OCI-LY7 (cell line): Measurements from ENCODE around the gene APOH. TPM values are rescaled to one million over a fixed set of nuclear protein-coding genes. Genes with fewer than 3 reads are reported as not detected.

Experiments
- BruUV-seq: library from RNA; stranded (reverse); fragments of 400-500 nt; replicated peaks from 2 replicates; lab custom pipeline; 2021; lab: Mats Ljungman, UMichigan
- CTCF ChIA-PET: fragments of 300-600 bp; sonication (Branson Sonifier 250); formaldehyde crosslinking; loops from one replicate; lab custom pipeline; 2022; ENCODE audit warnings: antibody characterized with exemption; ENCODE audit not compliant: unreplicated experiment; lab: Charles Lee
- POLR2A ChIA-PET: fragments of 300-600 bp; sonication (Branson Sonifier 250); formaldehyde crosslinking; loops from one replicate; lab custom pipeline; 2022; ENCODE audit warnings: antibody characterized with exemption; lab: Charles Lee
- DNase-seq: peaks from one replicate; pipeline ENCODE4 v3.0.0-alpha.2; 2015; ENCODE audit warnings: low spot score
- H2AFZ ChIP-seq: fragments of 200-600 bp; sonication (generic), shearing (Covaris generic); 2 replicates; pipeline ENCODE4 v1.6.1; 2014; ENCODE audit warnings: mild to moderate bottlenecking, antibody characterized with exemption, low read length, moderate library complexity
- H3K27ac ChIP-seq: fragments of 200-600 bp; sonication (generic); 2 replicates; pipeline ENCODE4 v1.5.1; 2014; ENCODE audit warnings: mixed run types, low read depth, mild to moderate bottlenecking, moderate library complexity, low read length, inconsistent platforms; ENCODE audit not compliant: poor library complexity, severe bottlenecking
- H3K36me3 ChIP-seq: fragments of 200-600 bp; sonication (generic); 2 replicates; pipeline ENCODE4 v1.6.1; 2014; ENCODE audit warnings: mild to moderate bottlenecking, antibody characterized with exemption, low read length, moderate library complexity, mixed read lengths; ENCODE audit not compliant: insufficient read depth
- H3K4me1 ChIP-seq: fragments of 200-600 bp; sonication (generic); 2 replicates; pipeline ENCODE4 v1.5.1; 2014; ENCODE audit warnings: mild to moderate bottlenecking, low read length; ENCODE audit not compliant: insufficient read depth, poor library complexity, severe bottlenecking
- H3K4me2 ChIP-seq: fragments of 200-600 bp; sonication (generic); 2 replicates; pipeline ENCODE4 v1.6.1; 2014; ENCODE audit warnings: mild to moderate bottlenecking, low read length
- H3K4me3 ChIP-seq: fragments of 200-600 bp; sonication (generic); 2 replicates; pipeline ENCODE4 v1.5.1; 2014; ENCODE audit warnings: mild to moderate bottlenecking, low read depth, low read length; ENCODE audit not compliant: poor library complexity, severe bottlenecking
- H3K79me2 ChIP-seq: fragments of 200-600 bp; sonication (generic); 2 replicates; pipeline ENCODE4 v1.6.1; 2016; ENCODE audit warnings: low read depth, mild to moderate bottlenecking, low read length, moderate library complexity, mixed read lengths; ENCODE audit not compliant: insufficient read depth
- H3K9me2 ChIP-seq: fragments of 200-600 bp; sonication (generic); 2 replicates; pipeline ENCODE4 v1.6.1; 2016; ENCODE audit warnings: mild to moderate bottlenecking, low read length, mixed read lengths; ENCODE audit not compliant: insufficient read depth
- H3K9me3 ChIP-seq: fragments of 200-600 bp; sonication (generic); 2 replicates; pipeline ENCODE4 v1.6.1; 2014; ENCODE audit warnings: mild to moderate bottlenecking, mixed run types, low read length, mixed read lengths
- H4K20me1 ChIP-seq: fragments of 200-600 bp; sonication (generic); 2 replicates; pipeline ENCODE4 v1.6.1; 2014; ENCODE audit warnings: mild to moderate bottlenecking, antibody characterized with exemption, low read length, moderate library complexity, mixed read lengths; ENCODE audit not compliant: insufficient read depth
- EZH2phosphoT487 ChIP-seq: fragments of 200-600 bp; sonication (generic); IDR thresholded peaks from 2 replicates; pipeline ENCODE4 v1.6.1; 2018; ENCODE audit warnings: low read depth, borderline replicate concordance, mild to moderate bottlenecking, mixed run types, antibody characterized with exemption, low read length, moderate library complexity, mixed read lengths
- intact Hi-C: fragments of 100-400 bp; cut with micrococcal nuclease; formaldehyde crosslinking; loops from one replicate; pipeline ENCODE4 v1.10.0; 2022; ENCODE audit not compliant: unreplicated experiment
- total RNA-seq, 2 experiments: library from RNA; depleted of rRNA in 1 of 2; stranded (reverse); fragments of >200 nt in 1 of 2; shearing (Covaris generic) in 1 of 2; gene quantifications; 2 replicates each; pipeline ENCODE4 v1.2.3, GENCODE V29; 2014 to 2022
- TF ChIP-seq, protein P1 (sequence below): fragments of 200-600 bp; sonication (generic); conservative IDR thresholded peaks from 2 replicates; pipeline ENCODE4 v1.5.1; 2014; ENCODE audit warnings: mild to moderate bottlenecking, antibody characterized with exemption, low read length, moderate library complexity, mixed read lengths

APOH gene
- total RNA-seq, 2 experiments from 2014 or later: not detected

DNA sequence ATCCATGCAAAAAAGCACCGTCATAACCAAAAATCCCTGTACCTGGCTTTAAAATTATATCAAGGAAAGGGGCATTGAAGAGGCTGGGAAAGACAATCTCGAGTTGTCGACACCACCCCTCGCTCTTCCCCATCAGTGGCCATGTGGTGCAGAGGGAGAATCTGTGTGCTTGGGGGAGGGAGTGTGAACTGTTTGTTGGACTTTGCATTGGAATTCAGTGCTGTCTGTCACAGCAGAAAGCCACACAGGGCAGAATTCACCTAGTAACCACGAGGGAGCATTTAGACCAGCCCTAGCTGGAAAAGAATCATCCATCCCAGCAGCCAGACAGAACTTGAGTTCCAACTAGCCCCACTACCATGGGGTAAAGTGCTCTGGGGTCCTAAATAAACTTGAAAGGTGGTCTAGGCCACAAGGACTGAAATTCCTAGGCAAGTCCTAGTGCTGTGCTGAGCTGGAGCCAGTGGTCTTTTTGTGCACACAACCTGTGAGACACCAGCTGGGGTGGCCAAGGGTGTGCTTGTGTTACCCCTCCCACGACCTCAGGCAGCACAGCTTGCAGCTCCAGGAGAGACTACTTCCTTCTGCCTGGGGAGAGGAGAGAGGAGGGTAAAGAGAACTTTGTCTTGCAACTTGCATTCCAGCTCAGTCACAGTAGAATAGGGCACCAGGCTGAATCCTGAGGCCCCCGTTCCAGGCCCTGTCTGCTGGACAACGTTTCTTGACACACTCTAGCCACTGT, 25.8 kb downstream of the APOH start:
- no peaks in the 10 kb centered on the region; the same call in 1 of the 2 replicates for H3K9me2 ChIP-seq
- no peak overlapping the region for H3K27ac ChIP-seq
- TF ChIP-seq, protein P1, sequence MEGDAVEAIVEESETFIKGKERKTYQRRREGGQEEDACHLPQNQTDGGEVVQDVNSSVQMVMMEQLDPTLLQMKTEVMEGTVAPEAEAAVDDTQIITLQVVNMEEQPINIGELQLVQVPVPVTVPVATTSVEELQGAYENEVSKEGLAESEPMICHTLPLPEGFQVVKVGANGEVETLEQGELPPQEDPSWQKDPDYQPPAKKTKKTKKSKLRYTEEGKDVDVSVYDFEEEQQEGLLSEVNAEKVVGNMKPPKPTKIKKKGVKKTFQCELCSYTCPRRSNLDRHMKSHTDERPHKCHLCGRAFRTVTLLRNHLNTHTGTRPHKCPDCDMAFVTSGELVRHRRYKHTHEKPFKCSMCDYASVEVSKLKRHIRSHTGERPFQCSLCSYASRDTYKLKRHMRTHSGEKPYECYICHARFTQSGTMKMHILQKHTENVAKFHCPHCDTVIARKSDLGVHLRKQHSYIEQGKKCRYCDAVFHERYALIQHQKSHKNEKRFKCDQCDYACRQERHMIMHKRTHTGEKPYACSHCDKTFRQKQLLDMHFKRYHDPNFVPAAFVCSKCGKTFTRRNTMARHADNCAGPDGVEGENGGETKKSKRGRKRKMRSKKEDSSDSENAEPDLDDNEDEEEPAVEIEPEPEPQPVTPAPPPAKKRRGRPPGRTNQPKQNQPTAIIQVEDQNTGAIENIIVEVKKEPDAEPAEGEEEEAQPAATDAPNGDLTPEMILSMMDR: no peak
- no peak for TF ChIP-seq EZH2phosphoT487
- no peaks in the 10 kb centered on the region for H4K20me1 ChIP-seq
- no peaks in the 10 kb centered on the region for H3K4me1 ChIP-seq
- H2AFZ ChIP-seq: no peak overlapping the region
- no peak overlapping the region for H3K4me2 ChIP-seq
- no peak overlapping the region for H3K4me3 ChIP-seq
- H3K79me2 ChIP-seq: no peaks in the 10 kb centered on the region
- POLR2A ChIA-PET: interaction anchor here (0.7 kb wide), 1 partner anchor 64 kb away, joined by 3 read pairs; no protein-coding TSS in a partner anchor
- DNase-seq: no peak
- BruUV-seq: no TSS peak
- intact Hi-C loops: loop anchor here (5.0 kb wide), 2 partner anchors 364 to 514 kb away; no protein-coding TSS in a partner anchor
- no peaks in the 10 kb centered on the region for H3K9me3 ChIP-seq
- CTCF ChIA-PET: no interaction called here
- H3K36me3 ChIP-seq: no peaks in the 10 kb centered on the region

DNA sequence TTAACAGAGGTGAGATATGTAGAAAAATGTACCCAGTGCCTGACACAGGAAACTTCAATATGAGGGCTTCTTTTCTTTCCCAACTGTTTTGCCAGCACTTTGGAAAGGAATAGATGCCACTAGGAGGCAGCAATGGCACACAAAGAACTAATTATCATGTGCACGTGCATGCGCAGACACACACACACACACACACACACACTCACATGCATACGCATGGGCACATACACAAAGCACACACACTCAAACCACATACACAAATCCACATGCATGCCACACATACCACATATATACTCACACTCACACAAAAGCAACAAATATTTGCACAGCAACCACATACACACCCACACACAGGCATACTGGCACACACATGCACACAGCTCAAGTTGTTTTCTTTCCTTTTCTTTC, 28.5 kb downstream of the APOH start:
- intact Hi-C loops: loop anchor here (5.0 kb wide), 2 partner anchors 367 to 517 kb away; no protein-coding TSS in a partner anchor
- POLR2A ChIA-PET: interaction anchor here (0.6 kb wide), 1 partner anchor 339 kb away, joined by 3 read pairs; no protein-coding TSS in a partner anchor
- DNase-seq: peak; percentile 66

More for the DNA sequence above, 28.5 kb downstream of the APOH start:
- Histone ChIP-seq H3K79me2 (no peaks in the 10 kb centered on the region), H3K36me3 (no peaks in the 10 kb centered on the region), H3K9me3 (no peaks in the 10 kb centered on the region), H3K4me2 (no peak overlapping the region), H3K4me3 (no peak overlapping the region), H2AFZ (no peak overlapping the region), H3K4me1 (no peaks in the 10 kb centered on the region), H3K9me2 (no peaks in the 10 kb centered on the region), H3K27ac (no peak overlapping the region), H4K20me1 (no peaks in the 10 kb centered on the region)
- TF ChIP-seq EZH2phosphoT487: no peak
- TF ChIP-seq, protein P1: peak; percentile 82
- CTCF ChIA-PET: interaction anchor here (0.6 kb wide), 1 partner anchor 48 kb away, joined by 4 read pairs; no protein-coding TSS in a partner anchor
- BruUV-seq: no TSS peak
